WTC11 (cell line): ENCODE data around the gene NDUFV1. TPM values are rescaled to one million over a fixed set of nuclear protein-coding genes. Genes with fewer than 3 reads are reported as not detected.

Experiments used
- ATAC-seq: fragments of 200-7000 bp; cut with Tn5 transposase; 2 replicates; pipeline ENCODE4 v1.10.0; 2021; ENCODE audit warnings: mild to moderate bottlenecking, moderate library complexity
- CTCF ChIA-PET: fragments of 300-600 bp; sonication (Branson Sonifier 250); formaldehyde crosslinking; loops from one replicate; lab custom pipeline; 2021; ENCODE audit warnings: antibody characterized with exemption; lab: Charles Lee
- POLR2A ChIA-PET: fragments of 350-600 bp; sonication (Branson Sonifier 250); formaldehyde crosslinking; loops from one replicate; lab custom pipeline; 2021; ENCODE audit warnings: antibody characterized with exemption; lab: Charles Lee
- DNase-seq: peaks from one replicate; pipeline ENCODE4 v3.0.0; 2021; ENCODE audit warnings: low spot score
- H3K27ac Mint-ChIP-seq: 2 replicates; pipeline ENCODE4 v1.8.0; 2021; ENCODE audit warnings: mixed read lengths
- H3K27me3 Mint-ChIP-seq: 2 replicates; pipeline ENCODE4 v1.8.0; 2021; ENCODE audit warnings: low read depth, mild to moderate bottlenecking, moderate library complexity, mixed read lengths
- H3K36me3 Mint-ChIP-seq: 2 replicates; pipeline ENCODE4 v1.8.0; 2021; ENCODE audit warnings: mixed read lengths
- H3K4me1 Mint-ChIP-seq: 2 replicates; pipeline ENCODE4 v1.8.0; 2022; ENCODE audit warnings: mixed read lengths
- H3K4me3 Mint-ChIP-seq: 2 replicates; pipeline ENCODE4 v1.8.0; 2021; ENCODE audit warnings: mild to moderate bottlenecking, moderate library complexity, mixed read lengths
- H3K9me3 Mint-ChIP-seq: 2 replicates; pipeline ENCODE4 v1.8.0; 2021; ENCODE audit warnings: mixed read lengths
- AR ChIP-seq: fragments of 250-450 bp; sonication (Bioruptor Pico); IDR thresholded peaks from 2 replicates; pipeline ENCODE4 v1.9.0; 2021; ENCODE audit warnings: mild to moderate bottlenecking
- ELF4 ChIP-seq: sonication (generic); formaldehyde crosslinking; IDR thresholded peaks from 2 replicates; pipeline ENCODE4 v1.8.1; 2022; ENCODE audit warnings: low read depth, mild to moderate bottlenecking, moderate library complexity, missing genetic modification reagents
- ETV6 ChIP-seq: sonication (generic); formaldehyde crosslinking; IDR thresholded peaks from 2 replicates; pipeline ENCODE4 v1.8.1; 2022; ENCODE audit warnings: mild to moderate bottlenecking, missing genetic modification reagents
- FOXJ3 ChIP-seq: sonication (generic); formaldehyde crosslinking; IDR thresholded peaks from 2 replicates; pipeline ENCODE4 v1.9.0; 2021; ENCODE audit warnings: missing genetic modification reagents, mild to moderate bottlenecking, borderline replicate concordance
- GABPB1 ChIP-seq: sonication (generic); formaldehyde crosslinking; IDR thresholded peaks from 2 replicates; pipeline ENCODE4 v1.8.1; 2023; ENCODE audit warnings: mild to moderate bottlenecking, missing genetic modification reagents
- HMGXB4 ChIP-seq: sonication (generic); formaldehyde crosslinking; IDR thresholded peaks from 2 replicates; pipeline ENCODE4 v1.8.1; 2023; ENCODE audit warnings: mild to moderate bottlenecking, moderate library complexity, missing genetic modification reagents
- IRF2 ChIP-seq: sonication (generic); formaldehyde crosslinking; IDR thresholded peaks from 2 replicates; pipeline ENCODE4 v1.8.0; 2022; ENCODE audit warnings: low read depth, missing genetic modification reagents, borderline replicate concordance
- NFATC4 ChIP-seq: fragments of 250-450 bp; sonication (Bioruptor Pico); IDR thresholded peaks from 2 replicates; pipeline ENCODE4 v1.9.0; 2021; ENCODE audit warnings: mild to moderate bottlenecking
- NR1H2 ChIP-seq: sonication (generic); formaldehyde crosslinking; IDR thresholded peaks from 2 replicates; pipeline ENCODE4 v1.9.0; 2021; ENCODE audit warnings: mild to moderate bottlenecking, moderate library complexity, missing genetic modification reagents
- STAT6 ChIP-seq: sonication (generic); formaldehyde crosslinking; conservative IDR thresholded peaks from 2 replicates; pipeline ENCODE4 v1.8.1; 2023; ENCODE audit warnings: mild to moderate bottlenecking, low read depth, missing genetic modification reagents, moderate library complexity
- USF1 ChIP-seq: sonication (generic); formaldehyde crosslinking; IDR thresholded peaks from 2 replicates; pipeline ENCODE4 v1.8.0; 2022; ENCODE audit warnings: mild to moderate bottlenecking, missing genetic modification reagents
- ZMAT4 ChIP-seq: fragments of 250-450 bp; sonication (Bioruptor Pico); IDR thresholded peaks from 2 replicates; pipeline ENCODE4 v1.9.0; 2021; ENCODE audit warnings: mild to moderate bottlenecking
- ZNF138 ChIP-seq: sonication (generic); formaldehyde crosslinking; conservative IDR thresholded peaks from 2 replicates; pipeline ENCODE4 v1.8.1; 2022; ENCODE audit warnings: mild to moderate bottlenecking, moderate library complexity, missing genetic modification reagents
- ZNF219 ChIP-seq: sonication (generic); formaldehyde crosslinking; IDR thresholded peaks from 2 replicates; pipeline ENCODE4 v1.8.0; 2023; ENCODE audit warnings: missing genetic modification reagents, mild to moderate bottlenecking, borderline replicate concordance
- ZNF263 ChIP-seq: sonication (generic); formaldehyde crosslinking; IDR thresholded peaks from 2 replicates; pipeline ENCODE4 v1.8.1; 2022; ENCODE audit warnings: low read depth, mild to moderate bottlenecking, moderate library complexity, missing genetic modification reagents
- total RNA-seq: library from RNA; stranded (reverse); gene quantifications from 3 replicates; pipeline ENCODE4 v1.2.3, GENCODE V29; 2021

The NDUFV1 gene
- total RNA-seq, 1 experiment from 2014 or later, result 231 TPM

- no peak overlapping the region for H3K4me3 Mint-ChIP-seq
- H3K27ac Mint-ChIP-seq, result no peak overlapping the region
- no peaks in the 10 kb centered on the region; the same call in 1 of the 2 replicates for H3K9me3 Mint-ChIP-seq
- ChIA-PET CTCF (interaction anchor here (0.6 to 4.3 kb wide), 14 partner anchors 8 to 143 kb away, joined by 3 to 37 read pairs (median 6); partner anchors contain the start of gene NUDT8), POLR2A (no interaction called here)
- no peaks in the 10 kb centered on the region; the same call in 1 of the 2 replicates for H3K27me3 Mint-ChIP-seq
- ATAC-seq (no peak), DNase-seq (peak; percentile 8)
- TF ChIP-seq ZMAT4 (CRISPR knock-in tag) (no peak), ZNF219 (no peak), ZNF138 (CRISPR knock-in tag) (no peak), NFATC4 (CRISPR knock-in tag) (no peak), USF1 (CRISPR knock-in tag) (no peak), NR1H2 (CRISPR knock-in tag) (no peak), ETV6 (no peak), ZNF263 (no peak), HMGXB4 (CRISPR knock-in tag) (no peak), AR (no peak), IRF2 (no peak), STAT6 (CRISPR knock-in tag) (no peak), ELF4 (CRISPR knock-in tag) (no peak), FOXJ3 (CRISPR knock-in tag) (no peak), GABPB1 (CRISPR knock-in tag) (no peak)
- peaks cover 6% of the 10 kb centered on the region for H3K4me1 Mint-ChIP-seq
- H3K36me3 Mint-ChIP-seq, result no peaks in the 10 kb centered on the region
Measured at GRCh38 chr11:67648796-67649613, 42.3 kb downstream of the NDUFV1 start.
